ENCODE results near the gene HSD17B8.

HSD17B8 gene

DNA sequence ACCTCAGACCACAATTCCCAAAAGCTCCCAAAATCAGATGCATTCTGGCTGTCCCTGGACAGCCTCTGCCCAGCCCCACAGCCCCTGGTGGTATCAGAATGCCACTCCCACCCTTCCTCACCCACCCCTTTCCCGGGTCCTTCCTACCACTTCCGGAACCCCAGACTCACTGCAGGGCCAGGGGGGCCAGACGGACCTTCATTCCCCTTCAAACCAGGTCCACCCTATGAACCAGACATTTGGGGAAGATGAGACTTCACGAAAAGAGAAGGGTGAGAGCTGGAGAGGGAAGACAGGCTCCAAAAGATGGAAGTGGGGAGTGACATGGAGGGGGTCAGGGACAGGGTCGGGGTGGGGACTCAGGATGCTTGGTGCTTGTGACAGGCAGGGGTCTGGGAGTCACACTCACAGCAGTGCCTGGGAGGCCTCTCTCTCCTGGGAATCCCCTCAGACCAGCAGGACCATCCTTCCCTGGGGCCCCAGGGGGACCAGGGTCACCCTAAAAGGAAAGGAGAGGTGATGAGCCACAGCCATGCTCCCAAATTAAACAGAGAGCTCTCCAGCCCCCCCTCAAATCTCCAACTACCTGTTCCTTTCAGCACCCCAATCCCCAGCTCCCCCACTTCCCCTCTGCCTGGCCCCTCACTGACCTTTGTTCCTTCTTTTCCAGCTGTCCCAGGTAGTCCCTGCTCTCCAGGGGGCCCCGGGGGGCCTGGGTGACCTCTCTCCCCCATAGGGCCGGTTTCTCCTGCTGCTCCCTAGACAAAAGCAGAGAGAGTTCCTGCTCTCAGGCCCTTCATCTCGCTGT lies 32.4 kb upstream of the HSD17B8 start:
- DNase-seq: no peak

DNA sequence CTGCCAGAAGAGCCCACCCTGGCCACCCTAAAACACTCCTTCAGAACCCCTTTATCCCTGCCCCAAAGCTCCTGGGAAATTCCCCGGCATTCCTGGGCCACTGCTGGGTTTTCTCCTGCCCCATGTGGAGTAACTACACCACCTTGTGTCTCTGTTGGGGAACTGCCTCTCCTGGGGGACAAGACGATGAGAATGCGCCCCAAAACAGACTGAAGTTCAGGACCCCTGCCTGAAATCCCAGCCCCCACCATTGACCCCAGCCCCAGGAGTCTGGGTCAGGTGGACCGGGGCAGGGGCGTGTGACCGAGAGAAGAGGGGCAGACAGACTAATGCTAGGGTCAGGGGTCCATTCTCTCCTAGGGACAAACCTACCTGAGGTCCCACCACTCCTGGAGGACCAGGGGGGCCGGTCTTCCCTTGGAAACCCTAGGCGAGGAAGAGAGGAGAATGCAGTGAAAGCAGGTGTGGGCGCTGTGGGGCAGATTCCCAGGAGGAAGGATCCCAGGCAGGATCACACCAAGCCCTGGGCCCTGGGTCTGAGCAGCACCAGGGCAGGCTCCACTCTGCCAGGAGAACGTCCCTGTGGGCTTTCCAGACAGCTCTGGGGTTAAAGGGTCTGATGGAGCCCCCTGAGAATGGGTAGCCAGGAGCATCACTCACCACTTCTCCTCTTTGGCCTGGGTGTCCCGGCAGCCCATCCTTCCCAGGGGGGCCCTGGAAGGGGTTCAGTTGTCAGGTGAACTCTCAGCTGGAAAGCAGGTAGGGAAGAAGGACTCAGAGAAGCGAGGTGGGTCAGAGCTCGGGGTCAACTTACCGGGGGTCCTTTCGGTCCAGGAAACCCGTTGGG lies 31.5 kb upstream of the HSD17B8 start:
- no peak for DNase-seq

DNA sequence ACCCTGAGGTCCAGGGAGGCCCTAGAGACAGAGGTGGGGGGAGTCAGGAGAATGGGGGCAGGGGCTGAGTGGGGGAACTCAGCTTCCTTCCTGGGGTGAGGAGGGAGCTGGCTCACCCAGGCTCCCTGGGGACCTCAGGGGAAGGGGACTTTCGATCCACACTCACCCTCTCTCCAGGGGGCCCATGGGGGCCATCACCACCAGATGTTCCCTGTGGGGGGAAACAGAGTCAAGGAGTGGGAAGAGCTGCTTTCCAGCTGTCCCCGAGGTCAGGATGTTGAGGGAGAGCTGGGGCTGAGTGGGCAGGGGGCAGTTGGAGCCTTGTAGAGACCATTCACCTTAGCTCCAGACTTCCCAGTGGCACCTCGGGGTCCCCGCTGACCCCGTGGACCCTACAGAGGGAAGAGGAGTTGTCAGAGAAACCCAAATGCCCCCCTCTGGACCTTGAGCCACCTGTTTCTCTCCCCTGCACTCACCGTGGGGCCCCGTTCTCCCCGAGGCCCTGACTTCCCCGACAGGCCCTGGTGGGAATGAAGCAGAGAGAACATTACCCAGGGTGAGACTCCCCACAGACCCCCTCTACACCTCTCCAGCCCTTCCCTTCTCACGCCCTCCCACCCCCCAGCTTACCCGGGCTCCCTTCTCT lies 30.8 kb upstream of the HSD17B8 start:
- DNase-seq: no peak

DNA sequence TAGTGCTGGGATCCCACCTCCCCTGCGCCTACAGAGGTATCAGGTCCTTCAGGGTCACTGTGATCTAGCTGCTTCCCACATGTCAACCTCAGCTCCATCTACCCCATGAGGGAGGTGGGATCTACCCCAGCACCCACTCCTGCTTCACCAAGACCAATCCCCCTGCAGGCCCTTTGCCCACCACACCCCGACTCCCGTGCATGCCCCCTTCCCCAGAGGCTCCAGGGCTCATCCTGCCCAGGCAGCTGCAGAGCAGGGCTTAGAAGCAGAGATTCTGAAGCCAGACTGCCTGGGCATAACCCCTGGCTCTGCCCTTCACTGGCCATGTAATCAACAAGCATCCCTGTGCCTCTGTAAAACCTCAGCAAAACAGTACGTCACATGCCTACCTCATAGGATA lies 29.7 kb upstream of the HSD17B8 start:
- no peak for DNase-seq

DNA sequence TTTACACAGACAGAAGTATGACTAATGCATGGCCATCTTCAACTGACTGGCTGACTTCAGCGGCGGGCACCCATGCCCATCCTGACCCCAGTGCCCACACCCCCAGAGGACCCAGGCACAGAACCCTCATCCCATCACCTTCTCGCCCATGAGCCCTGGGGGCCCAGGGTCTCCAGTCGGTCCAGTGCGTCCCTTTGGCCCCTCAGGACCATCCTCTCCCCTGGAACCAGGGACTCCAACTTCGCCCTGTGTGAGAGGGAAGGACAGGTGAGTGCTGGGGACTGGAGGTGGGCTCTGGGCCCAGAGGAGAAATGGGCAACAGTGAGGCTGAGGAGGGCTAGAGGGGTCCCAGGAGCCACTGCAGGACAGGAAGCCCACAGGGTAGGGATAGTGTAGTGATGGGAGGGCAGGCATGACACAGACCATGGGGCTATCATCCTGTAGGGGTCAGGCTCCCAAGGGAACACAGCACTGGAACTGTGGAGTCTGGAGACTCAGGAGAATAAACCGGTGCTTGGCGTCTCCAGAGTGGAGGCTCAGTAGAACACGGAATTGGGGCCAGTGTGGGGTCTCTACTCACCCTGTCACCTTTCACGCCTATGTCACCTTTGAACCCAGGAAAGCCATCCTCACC lies 28.9 kb upstream of the HSD17B8 start:
- no peak for DNase-seq

DNA sequence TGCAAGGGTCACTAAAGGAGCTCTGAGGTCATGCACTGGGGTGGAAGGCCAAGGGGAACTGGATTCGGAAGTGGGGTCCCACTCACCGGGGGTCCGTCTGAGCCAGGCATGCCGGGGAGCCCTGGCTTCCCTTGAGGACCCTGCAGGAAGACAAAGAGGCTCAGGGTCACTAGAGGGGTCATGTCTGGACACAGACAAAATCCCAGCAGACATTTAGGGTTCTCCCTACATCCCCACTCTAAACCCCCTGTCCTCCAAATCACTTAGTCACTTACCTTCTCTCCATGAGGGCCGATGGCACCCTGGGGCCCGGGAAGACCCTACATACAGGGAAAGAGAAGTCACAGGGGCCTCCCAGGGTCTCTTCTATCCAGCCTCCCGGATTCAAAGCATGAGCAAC lies 27.5 kb upstream of the HSD17B8 start:
- DNase-seq: no peak

DNA sequence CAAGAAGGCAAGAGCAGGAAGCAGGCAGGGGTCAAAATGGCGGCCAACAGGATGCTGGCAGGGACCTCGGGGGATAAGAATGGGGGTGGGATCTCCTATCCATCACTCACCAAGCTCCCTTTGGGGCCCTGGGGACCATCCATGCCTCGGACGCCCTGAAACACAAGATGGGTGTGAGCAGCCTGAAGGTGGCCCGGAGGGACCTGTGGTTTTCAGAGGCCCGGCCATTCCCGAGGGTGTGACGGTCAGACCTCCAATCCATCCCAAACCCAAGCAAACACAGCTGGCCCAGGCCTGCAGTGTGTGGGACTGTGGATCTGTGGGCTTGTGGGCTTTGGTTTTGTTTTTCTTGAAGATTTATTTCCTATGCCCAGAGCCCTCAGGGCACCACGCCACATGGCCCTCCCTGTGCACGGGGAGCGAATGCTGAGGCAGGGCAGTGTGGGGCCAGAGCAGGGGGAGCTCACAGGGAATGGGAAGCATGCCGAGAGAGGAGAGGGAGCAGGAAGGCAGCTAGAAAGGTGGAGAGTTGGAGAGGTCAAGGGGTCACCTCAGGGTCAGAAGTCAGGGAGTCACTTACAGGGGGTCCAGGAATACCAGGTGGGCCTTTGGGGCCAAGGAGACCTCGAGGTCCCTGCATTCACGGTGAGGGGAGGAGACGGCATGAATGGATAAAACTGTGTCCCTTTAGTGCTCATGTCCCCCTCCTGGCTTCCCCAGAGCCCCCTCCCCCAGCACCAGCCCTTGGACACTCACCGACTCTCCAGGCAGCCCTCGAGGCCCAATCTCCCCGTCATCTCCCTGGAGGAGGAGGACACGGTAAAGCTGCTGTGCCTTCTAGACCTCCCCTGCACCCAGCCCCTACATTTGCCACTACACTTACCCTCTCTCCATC lies 26.7 kb upstream of the HSD17B8 start:
- DNase-seq: no peak

DNA sequence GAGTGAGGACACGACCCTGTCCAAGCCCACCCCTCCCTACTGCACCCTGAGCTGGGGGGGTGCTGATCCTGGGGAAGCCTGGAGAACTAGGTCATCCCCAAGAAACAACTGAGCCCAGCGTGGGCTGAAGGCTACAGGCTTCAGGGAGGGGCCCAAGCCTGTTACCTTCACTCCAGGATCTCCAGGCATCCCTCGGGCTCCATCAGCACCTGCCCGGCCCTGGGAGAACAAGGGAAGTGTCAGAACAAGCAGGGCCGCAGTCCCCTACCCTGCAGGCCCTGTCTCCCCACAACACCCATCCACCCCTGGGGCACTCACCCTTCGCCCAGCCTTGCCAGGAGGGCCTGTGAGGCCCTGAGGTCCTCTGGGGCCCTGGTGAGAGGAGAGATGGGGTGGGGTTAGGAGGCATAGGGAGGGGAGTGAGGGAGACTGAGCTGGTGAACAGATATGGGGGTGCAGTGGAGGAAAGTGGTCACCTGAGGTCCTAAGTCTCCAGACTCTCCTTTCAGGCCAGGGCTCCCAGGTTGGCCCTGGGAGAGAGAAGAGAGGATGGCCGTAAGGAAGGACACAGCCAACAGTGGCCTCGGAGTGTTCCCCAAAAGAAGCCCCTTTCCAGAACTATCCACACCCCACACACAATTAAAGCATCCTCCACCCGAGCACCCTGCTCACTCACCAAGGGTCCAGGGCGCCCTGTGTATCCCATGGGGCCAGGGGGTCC lies 25.5 kb upstream of the HSD17B8 start:
- DNase-seq: no peak

DNA sequence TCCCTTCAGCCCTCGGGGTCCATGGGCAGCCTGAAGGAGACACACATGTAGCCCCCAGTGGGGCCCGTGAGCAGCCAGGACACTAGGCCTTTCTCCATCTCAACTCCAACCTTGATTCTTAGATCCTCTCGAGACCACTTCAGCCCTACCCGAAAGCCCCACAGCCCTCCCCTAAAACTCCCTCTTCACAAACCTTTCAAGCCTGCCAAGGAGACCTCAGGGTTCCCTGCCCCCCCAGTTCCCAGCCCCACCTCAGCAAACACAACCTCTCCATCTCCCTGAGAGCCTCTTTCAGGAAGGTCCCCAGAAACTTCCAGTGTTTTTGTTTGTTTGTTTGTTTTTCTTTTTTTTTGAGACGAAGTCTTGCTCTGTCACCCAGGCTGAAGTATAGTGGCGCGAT lies 23.3 kb upstream of the HSD17B8 start:
- DNase-seq: no peak

DNA sequence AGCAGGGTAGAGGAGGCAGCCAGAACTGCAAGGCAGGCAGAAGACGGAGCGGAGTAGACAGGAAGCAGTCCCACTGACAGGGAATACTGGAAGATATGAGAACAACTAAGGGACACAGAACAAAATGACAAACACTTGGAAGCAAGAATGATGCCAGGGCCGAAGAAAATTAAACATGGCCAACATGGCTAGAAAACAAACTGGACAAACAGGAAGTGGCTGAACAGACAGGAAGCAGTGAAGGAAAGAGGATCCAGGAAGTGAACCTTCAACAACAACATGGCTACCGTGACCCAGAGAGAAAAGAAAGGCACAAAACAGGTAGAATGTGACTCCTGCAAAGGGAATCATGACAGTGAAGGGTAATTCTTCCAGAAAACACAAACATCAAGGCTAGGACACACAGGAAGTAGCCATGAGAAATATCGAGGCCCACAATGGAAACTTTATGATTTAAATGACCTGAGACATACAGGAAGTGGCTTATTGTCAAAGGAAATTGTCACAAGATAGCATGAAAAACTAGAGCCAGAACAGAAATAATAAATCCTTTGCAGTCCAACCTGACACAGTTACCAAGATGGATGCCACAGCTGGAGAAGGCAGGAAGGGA lies 21.3 kb upstream of the HSD17B8 start:
- DNase-seq: no peak

DNA sequence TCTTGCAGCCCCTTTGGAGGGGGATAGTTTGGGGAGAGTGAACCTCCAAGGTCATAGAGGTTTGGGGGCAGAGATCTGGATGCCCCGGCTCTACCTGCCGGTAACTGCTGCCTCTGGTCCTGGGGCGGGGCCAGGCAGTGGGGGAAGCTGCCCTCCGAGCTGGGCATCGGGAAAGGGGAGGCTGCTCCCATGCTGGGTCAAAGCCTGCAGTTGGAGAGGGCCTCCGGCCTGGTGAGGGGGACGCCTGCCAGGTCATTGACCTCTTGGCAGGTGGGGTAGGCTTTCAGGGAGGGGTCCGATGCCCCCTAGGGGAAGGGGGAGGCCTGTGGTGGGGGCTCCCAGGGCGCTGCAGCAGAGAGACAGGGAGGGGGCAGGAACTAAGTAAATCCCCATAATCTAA lies 19.3 kb upstream of the HSD17B8 start:
- DNase-seq: no peak

DNA sequence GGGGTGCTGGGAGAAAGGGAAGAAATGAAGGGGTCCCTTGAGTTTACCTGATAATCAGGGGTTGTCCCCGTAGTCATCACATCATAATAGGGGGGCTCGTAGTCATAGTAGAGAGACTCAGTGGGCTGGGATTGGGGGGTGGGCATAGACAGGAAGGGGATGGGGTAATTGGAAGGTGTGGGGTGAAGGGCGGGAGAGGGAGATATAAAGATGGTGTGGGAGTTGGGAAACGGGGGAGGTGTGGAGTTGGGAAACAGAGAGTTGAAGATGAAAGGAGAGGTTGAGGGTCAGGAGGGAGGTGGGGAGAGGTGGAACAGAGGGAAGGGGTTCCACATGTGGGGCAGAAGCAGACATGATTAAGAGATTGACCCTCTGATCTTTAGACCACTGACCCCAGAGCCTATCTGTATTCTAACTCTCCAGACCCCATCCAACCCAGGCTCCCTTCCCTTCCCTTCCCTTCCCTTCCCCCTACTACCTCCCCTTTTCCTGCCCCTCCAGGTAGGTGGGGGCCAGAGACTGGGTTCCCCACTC lies 18.7 kb upstream of the HSD17B8 start:
- no peak for DNase-seq

DNA sequence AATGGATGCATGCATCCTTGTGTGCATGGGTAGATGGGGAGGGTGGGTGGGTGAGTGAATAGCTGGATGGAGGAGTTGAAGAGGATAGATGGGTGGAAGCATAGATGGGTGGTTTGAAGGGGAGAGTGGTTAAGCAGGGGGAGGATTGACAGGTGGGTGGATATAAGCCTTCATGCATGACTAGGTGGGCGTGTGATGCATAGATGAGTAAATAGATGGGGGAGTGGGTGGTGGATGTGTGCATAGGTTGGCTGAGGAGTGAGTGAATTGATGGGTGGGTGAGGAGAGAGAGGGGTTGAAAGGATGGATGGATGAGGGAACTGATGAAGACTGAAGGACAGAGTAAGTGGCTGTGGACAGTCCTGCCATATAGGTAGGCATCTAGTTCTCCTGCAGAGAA lies 16.6 kb upstream of the HSD17B8 start:
- no peak for DNase-seq

DNA sequence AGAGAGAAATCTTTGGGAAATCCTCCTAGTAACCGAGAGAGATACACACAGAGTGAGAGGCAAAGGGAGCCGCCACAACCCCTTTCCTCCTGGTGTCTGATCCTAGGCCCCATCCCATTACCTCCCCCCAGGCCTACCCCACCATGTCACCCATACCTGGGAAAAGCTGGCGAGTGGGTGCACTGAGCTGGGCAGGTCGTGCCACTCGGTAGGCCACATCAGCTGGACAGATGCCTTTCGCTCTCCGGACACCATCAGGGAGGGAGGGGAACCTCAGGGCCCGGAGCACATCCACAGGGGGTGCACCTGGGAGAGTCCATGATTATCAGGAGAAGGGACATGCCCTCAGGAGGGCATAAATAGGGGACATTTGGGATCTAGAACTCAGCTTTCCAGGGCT lies 15.3 kb upstream of the HSD17B8 start:
- no peak for DNase-seq

DNA sequence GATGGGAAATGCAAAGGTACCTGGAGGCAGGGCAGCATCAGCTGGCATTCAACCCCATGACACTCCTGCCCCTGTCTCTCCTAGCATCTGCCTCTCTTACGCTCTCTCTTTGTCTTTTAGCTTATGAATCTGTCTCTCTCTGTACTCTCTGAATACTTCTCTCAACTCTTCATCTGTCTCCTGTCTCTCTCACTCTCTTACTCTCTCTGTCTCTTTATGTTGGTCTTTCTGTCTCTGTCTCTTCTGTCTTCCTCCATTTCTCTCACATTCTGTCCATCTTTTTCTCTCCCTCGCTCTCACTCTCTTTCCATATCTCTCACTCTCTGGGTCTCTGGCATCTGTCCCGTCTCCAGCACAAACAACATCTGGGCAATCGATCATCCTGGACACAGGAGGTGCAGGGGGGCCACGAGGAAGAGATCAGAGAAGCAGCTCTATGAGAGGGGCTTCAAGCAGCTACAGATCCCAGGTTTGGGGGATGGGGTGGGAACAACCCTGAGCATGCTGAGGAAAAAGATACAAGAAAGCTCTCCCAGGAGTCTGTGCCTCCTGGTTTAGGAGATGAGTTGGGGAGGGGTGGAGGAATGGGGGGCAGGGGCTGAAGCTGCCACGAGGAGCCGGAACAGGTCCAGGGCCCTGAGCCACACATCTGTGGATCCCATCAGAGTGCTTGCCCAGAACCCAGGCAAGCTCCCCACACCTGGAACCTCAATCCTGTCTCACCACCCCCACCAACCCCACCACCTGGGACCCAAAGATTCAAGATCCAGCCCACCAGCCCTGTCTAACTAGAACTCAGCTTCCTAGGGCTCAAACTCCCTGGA lies 14.6 kb upstream of the HSD17B8 start:
- DNase-seq: no peak

DNA sequence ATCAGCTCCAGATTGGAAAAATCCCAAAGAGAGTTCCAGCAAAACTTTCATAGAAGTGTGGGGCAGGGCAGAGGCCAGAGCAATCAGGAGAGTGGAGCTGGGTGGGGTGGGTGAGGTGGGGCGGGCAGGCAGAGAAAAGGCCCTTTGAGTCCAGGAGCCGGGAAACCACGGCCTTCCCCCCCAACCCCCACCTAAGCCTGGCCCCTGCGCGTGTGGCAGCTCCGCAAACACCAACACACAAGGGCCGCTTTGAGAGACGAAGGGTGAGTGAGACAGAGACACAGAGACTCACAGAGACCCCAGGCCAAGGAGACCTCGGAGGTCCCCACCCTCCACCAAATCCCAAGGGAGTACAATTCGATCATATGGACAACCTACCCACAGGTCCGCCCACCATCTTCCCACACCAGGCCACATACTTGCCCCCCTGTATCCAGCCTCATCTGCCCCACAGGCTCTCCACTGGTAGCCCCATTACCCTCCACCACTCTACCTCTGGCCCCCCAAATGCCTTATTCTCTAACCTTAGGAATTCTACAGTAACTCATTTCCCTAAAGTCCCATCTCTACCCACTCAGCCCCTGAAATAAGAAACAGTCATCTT lies 13.8 kb upstream of the HSD17B8 start:
- no peak for DNase-seq

DNA sequence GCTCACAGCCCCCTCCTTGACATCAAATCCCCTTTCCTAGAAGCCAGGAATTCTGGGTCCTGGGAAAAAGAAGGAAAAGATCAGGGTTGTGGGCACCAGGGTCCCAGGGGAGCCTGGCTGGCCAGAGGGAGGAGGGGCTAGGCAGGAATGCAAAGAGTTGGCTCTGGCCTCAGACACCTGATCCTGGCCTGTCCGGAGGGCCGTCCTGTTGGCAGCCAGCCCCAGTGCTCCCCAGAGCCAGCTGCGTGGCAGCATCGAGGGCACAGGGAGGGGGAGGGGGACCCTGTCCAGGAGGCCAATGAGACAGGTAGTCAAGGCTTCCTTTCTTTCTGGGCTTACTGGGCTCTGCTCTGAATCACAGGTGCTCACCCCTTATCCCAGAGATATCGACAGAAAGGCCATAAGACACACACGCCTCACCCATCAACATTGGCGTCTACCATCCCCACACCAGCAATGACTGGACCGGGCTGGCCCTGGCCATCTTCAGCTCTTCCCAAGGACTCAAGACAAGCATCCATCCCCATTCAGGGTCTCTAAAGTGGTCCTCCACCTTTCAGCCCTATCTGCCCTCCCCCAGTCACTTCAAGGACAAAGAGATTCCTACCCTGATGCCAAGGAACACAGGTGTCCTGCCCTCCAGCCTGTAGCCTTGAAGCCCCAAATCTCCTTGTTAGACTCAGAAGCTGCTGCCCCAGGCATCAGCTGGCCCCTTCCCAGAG lies 12.9 kb upstream of the HSD17B8 start:
- no peak for DNase-seq

DNA sequence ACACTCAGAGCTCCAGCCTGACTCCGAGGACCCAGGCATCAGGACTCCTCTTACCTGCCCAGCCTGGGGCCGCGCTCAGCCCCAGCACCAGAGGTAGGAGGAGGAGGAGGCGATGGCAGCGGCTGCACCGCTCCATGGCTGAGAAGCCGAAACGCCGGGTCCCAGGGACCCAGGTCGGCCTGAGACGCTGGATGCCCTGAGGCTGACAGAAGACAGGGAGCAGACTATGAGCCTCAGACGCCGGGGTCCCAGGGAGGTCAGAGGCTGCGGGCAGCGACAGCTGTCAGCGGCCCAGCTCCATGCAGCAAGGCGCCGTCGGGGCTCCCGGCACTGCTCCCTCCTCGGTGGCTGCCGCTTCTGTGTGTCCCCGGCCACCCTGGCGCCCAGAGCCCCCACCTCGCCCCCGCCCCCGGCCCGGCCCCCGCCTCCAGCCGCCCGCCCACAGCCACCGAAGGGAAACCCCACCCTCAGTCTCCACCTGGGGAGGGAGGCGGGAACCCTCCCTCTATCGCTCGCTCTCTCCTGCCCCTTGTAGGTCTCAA lies 12.3 kb upstream of the HSD17B8 start, which contains the start of gene COL11A2:
COL11A2 (minus strand) TSS at position 363 of the 542 bp plus-strand sequence; CDS start at position 136, 227 bp downstream.
- no peak for DNase-seq
